IPS DF 19.7 (cell line): ENCODE measurements around the gene SPEF1.
"Not testable (repeated sequence)": the region's sequence is repeated elsewhere in the genome, so short reads cannot be mapped to it uniquely, and the experiment has no call there.

Source experiments
- DNase-seq: peaks from one replicate; pipeline ENCODE4 v3.0.0-alpha.2; 2013; ENCODE audit warnings: low read depth, low spot score

SPEF1 gene

DNA sequence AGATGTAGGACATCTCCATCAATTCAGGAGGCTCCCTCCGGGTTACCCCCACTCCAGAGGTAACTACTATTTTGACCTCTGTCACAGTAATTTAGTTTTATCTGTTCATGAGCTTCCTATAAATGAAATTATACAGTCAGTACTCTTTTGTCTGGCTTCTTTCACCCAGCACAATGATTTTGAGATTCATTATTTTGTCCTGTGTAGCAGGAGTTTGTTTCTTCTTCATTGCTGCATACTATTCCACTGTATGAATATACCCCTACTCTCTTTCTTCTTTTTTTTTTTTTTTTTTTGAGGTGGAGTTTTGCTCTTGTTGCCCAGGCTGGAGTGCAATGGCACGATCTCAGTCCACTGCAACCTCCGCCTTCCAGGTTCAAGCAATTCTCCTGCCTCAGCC, 27.3 kb upstream of the SPEF1 start:
- DNase-seq, result no peak

DNA sequence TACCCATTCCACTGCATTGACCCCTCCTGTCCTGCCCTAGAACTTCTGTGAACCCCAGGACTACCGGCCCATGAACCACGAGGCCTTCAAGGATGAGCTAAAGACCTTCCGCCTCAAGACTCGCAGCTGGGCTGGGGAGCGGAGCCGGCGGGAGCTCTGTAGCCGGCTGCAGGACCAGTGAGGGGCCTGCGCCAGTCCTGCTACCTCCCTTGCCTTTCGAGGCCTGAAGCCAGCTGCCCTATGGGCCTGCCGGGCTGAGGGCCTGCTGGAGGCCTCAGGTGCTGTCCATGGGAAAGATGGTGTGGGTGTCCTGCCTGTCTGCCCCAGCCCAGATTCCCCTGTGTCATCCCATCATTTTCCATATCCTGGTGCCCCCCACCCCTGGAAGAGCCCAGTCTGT, 23.5 kb upstream of the SPEF1 start:
- no peak for DNase-seq

DNA sequence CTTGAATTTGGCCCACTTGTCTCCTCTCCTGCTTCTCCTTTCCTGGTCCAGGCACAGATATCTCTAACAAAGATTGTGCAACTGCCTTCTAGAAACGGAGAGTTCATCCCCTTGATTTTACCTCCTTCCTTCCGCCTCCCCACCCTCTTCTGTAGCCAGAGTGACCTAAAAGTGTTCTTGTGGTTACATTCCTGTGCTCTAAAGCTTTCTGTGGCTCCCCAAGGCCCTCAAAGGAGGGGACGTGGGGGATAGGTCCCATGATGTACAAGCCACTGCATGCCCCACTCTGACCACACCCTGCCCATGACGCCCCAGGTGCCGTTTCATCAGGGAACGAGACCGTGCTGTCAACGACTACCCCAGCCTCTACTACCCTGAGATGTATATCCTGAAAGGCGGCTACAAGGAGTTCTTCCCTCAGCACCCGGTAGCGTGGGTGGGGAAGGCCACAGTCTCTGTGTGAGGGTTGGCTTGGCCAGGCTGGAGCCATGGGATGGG, 23.1 kb upstream of the SPEF1 start:
- DNase-seq, result no peak

DNA sequence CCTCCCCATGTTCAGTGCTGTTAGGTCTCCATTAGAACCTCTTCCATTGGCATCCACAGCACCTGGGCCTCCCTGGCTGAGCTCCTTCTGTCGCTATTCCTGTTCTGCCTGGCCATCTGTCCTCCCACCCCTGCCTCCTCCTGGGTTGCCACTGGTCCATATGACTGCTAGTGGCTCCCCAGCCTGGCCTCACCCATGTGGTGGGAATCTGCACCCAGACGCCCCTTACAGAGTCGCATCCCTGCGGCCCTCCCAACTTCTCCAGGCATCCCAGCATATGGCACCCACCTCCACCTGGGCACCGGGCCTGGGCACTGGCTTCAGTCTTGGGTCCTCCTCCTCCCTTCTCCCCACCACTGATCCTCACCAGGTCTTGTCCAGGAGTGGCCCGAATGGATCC, 22.6 kb upstream of the SPEF1 start:
- DNase-seq, result no peak

DNA sequence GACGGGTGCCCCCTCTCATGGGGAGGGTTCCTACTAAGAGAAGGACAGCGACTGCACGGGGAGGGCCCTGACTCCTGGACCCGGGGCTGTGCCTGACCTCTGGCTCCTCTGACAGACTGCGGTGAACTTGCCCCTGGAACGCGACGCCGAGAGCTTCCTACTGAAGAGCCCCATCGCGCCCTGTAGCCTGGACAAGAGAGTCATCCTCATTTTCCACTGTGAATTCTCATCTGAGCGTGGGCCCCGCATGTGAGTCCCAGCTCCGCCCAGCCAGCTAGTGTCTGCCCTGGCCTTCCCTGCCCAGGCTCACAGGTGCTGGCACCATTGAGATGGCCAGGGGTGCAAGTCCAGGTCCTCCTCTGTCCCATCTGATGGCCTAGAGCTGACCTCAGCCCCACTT, 22.0 kb upstream of the SPEF1 start:
- DNase-seq, result no peak

DNA sequence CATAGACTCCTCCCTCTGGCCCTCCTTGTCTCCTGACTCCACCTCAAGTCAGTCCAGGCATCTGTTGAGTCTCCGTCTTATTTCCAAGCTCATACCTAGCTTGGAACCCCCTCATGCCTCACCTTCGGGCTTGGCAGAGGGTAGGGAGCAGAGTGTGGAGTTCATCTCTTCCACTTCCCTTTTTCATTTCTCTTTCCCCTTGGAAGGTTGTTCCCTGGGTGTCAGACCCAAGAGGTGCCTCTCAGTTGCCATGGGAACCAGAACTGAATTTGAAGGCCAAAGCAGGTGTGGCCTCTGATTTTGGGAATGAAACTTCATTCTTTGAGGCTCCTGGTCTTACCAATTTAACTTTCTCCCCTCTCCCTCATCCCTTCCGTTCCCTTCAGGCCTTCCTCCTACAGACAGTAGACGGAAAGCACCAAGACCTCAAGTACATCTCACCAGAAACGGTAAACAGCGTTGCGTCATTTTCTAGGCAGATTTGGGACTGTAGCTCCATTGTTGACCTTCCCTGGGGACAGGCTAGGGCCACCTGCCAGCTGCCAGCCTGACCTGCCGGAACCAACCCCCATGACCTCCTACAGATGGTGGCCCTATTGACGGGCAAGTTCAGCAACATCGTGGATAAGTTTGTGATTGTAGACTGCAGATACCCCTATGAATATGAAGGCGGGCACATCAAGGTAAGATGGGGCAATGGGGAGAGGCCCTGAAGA, 21.4 kb upstream of the SPEF1 start:
- DNase-seq, result no peak

DNA sequence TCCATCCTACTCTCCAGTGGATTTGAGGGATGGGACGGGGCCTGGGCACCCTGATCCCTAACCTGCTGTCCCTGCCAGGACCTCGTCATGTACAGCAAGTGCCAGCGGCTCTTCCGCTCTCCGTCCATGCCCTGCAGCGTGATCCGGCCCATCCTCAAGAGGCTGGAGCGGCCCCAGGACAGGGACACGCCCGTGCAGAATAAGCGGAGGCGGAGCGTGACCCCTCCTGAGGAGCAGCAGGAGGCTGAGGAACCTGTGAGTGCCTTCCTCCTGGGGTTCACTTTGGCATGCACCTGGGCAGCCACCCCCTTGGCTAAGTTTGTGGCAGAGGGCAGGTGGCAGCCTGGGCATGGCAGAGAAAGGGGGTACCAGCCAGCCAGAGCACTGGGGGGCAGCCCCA, 20.6 kb upstream of the SPEF1 start:
- no peak for DNase-seq

DNA sequence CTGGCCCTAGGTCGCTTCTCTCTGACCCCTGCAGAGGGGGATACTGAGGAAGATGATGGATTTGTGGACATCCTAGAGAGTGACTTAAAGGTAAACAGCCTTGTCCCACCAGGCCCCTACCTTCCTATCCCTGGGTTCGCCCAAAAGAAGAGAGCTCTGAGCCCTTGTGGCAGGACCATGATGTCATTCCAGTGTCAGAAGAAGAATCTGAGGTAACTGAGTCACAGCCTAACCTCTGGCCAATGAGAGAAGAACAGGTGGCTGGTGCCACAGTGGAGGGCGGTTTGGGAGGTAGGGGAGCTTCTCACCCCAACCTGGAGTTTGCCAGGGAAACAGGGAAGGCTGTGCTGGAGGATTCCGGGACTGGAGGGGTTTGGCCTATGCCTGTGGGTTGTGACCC, 20.1 kb upstream of the SPEF1 start:
- no peak for DNase-seq

DNA sequence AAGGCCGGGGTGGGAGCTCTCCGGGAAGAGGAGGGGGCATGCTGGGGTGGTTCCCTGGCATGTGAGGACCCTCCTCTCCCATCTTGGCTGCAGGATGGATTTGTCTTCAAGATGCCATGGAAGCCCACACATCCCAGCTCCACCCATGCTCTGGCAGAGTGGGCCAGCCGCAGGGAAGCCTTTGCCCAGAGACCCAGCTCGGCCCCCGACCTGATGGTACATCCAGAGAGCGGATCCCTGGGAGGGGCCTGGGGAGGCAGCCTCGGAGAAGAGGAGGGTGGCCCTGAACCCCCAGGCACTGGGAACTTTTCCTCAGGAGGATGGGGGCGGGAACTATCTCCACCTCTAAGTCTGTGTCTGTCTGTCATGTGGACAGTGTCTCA, 19.6 kb upstream of the SPEF1 start:
- no peak for DNase-seq

DNA sequence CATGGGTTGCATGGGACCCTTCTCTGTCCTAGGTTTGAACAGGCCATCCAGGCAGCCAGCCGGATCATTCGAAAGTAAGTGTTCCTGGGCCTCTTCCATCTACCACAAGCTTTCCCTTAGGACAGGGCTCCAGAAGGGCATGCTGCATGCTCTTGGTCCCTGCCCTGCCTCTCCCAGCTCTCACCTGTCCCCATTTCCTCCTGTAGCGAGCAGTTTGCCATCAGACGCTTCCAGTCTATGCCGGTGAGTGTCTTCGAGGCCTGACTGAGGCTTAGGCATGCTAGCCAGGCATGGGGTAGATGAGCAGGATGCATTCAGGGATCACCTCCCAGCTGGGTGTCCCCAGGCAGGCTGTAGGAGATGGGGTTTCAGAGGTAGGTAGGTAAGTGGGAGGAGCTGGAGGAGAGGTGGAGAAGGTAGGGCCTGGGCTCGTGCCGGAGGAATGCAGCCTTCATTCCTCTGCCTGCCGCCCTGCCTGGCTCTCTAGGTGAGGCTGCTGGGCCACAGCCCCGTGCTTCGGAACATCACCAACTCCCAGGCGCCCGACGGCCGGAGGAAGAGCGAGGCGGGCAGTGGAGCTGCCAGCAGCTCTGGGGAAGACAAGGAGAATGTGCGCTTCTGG, 19.1 kb upstream of the SPEF1 start:
- DNase-seq, result peak; percentile 63

DNA sequence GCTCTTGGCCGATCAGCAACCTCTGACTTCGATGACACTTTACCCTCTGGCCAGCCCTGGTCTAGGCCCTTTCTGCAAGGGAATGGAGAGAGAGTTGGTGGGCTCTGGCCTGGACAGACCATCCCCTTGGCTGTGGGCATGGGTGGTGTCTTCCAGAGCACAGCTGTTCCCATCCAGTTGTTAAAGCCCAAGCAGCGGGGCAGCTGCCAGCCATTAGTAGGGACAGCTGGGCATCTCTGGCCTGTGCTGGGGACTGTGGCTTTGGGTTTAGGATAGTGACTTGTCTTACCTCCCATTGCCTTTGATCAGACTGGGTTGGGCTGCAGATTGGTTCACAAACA, 17.6 kb upstream of the SPEF1 start:
- DNase-seq, result no peak

DNA sequence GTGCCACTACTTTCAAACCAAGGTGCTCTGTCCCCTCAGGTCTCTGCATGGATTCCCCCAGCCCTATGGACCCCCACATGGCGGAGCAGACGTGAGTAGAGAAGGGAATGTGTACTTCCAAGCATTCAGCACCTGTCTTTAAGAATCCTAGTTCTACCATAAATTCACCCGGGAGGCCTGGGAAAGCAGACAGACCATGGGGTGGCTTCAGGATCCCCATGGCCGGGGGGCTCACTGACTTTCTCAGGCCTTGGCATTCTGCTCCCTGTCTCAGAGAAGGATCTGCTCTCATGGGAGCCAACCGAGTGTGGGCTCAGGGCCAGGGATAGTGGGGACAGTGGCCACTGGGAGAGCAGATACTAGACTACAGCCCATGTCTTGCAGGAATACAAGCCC, 17.1 kb upstream of the SPEF1 start:
- no peak for DNase-seq

DNA sequence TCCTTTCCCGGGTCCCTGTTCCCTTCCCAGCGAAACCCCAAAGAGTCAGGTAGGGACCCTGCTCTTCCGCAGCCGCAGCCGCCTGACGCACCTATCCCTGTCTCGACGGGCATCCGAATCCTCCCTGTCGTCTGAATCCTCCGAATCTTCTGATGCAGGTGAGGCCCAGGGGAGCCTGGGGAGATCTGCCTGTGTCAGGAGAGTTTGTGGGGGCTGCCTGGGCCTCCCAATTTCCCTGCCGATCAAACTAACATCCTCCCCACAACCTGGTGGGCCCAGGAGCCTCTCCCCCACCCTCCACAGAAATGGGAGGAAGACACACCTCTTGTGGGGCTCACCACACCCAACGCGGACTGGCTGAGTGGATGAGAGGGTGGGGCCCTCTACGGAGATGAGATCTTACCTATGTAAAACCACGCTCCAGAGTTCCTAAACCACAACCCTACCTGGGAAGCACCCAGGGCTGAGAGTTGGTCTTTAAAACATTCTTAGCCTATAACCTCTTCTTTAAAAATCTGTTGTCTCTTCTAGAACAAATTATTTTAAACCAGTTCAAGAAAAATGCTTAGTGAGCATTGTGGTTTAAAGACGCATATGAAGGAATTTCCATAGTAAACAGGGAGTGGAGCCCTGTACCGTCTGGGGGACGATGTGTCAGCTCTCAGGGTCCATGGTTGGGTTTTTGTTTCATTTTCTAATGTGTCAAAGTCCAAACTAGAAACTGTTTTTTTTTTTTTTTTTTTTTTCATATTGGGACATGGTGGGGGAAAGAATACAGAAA, 16.5 kb upstream of the SPEF1 start:
- DNase-seq, result no peak

DNA sequence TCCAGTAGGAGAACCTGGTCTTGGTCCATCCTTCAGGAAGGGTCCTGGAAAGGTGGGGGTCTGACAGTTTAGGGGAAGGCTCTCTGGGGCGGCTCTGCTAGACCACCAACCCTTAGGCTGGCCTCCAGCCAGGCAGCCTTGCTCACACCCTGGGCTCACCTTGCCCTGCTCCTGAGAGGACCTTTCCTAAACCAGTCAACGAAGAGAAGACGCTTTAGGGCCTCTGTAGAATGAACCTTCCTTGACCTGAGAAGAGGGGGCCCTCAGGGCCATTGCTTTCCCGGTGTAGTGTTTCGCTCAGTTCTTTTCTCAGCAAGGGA, 15.9 kb upstream of the SPEF1 start:
- no peak for DNase-seq

DNA sequence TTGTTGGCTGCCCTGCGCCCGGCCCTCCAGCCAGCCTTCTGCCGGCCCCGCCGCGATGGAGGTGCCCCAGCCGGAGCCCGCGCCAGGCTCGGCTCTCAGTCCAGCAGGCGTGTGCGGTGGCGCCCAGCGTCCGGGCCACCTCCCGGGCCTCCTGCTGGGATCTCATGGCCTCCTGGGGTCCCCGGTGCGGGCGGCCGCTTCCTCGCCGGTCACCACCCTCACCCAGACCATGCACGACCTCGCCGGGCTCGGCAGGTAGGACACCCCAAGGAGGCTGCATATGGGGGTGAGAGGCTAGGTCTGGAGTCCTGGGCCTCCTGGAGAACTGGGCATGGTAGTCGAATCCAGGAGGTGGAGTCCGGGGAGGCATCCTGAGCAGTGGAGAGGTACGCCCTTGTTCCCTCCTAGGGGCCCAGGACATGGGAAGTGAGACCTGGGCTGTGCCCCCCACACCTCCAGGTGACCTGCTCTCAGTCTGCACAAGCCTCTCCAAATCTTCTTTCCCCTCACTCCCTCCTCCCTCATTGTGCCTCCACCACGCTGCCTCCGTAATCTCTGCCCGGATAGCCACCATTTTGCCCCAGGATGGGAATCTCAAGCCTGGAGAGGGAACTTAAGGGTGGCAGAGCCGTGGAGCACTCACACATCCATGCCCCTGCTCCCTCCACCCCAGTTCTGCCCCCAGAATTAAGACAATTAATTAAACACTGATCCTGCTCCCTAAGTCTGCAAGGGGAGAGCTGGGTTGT, 15.4 kb upstream of the SPEF1 start:
- no peak for DNase-seq

DNA sequence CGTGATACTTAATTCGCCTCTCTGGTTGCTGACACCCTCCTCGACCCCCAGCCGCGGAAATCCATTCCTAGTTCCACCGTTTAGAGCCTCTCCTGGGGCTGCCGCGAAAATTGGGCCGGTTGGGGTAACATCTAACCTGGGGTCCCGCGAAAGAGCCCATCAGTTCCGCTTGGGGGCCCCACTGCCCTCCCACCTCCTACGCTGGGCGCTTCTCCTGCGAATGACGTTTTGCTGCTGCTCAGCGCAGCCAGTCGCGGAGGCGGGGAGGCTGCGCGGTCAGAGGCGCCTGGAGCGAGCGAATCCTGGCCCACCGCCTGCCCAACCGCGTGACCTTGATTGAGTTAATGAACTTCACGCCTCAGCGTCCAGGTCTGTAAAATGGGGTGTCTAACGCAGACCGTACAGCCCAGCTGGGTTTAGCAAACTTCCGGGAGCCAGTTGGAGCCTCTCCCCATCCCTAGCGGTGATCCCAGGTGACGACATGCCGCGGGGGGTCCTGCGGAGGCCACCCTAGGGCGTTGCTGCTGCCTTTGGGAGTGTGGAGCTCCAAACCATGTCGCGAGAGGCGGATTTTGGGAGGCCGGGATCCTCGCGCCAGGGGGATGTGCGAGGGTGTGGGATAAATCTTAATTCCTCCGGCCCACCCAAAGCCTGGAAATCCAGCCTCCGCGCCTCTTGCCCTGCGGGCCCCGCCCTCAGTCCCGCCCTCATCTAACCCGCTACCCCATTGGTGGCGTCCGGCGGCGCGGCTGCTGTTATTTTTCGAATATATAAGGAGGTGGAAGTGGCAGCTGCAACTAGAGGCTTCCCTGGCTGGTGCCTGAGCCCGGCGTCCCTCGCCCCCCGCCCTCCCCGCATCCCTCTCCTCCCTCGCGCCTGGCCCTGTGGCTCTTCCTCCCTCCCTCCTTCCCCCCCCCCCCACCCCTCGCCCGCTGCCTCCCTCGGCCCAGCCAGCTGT, 14.5 kb upstream of the SPEF1 start, which contains the start of gene CDC25B:
Gene CDC25B (plus strand): TSS at position 800 of the 958 bp plus-strand sequence. CDS start 222 bp downstream, outside the sequence.
- peak; percentile 54 for DNase-seq

DNA sequence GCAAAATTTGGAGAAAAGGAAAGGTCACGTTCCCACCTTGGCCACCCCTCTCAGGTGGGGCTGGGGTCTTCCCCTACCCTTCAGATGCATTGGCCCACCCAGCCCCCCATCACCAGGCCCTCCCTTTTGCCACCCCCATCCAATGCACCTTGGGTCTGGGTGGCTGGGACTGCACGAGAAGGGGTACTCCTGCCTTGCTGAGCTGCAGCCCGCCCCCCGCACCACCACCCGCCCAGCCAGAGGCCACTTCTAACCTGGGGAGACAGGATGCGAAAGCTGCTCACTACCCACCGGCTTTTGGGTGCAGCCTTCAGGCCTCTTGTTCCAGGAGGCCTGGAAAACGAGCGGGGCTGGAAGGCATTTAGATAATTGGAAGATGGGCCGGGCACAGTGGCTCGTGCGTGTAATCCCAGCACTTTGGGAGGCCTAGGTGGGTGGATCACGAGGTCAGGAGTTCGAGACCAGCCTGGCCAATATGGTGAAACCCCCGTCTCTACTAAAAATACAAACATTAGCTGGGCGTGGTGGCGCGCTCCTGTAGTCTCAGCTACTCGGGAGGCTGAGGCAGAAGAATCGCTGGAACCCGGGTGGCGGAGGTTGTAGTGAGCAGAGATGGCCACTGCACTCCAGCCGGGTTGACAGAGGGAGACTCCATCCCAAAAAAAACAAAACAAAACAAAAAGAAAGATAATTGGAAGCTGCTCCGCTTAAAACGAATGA, 13.6 kb upstream of the SPEF1 start:
- DNase-seq, result no peak

DNA sequence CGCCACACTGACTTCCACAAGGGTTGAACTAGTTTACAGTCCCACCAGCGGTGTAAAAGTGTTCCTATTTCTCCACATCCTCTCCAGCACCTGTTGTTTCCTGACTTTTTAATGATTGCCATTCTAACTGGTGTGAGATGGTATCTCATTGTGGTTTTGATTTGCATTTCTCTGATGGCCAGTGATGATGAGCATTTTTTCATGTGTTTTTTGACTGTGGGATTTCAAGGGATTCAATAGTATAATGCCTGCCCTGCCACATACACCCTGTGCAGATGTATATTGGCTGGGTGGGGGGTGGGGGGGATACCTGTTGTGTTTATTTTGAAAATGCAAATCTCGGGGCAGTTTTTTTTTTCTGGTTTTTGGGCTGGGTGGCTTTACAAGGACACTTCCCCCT, 12.9 kb upstream of the SPEF1 start:
- DNase-seq, result not testable (repeated sequence)

DNA sequence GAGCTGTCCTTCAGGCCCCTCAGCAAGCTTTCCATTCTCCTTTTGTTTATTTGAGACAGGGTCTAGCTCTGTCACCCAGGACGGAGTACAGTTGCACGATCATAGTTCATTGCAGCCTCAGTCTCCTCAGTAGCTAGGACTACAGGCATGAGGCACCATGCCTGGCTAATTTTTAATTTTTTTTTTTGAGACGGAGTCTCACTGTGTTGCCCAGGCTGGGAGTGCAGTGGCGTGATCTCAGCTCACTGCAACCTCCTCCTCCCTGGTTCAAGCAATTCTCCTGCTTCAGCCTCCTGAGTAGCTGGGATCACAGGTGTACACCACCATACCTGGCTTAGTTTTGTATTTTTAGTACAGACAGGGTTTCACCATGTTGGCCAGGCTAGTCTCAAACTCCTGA, 8.0 kb upstream of the SPEF1 start:
- not testable (repeated sequence) for DNase-seq

DNA sequence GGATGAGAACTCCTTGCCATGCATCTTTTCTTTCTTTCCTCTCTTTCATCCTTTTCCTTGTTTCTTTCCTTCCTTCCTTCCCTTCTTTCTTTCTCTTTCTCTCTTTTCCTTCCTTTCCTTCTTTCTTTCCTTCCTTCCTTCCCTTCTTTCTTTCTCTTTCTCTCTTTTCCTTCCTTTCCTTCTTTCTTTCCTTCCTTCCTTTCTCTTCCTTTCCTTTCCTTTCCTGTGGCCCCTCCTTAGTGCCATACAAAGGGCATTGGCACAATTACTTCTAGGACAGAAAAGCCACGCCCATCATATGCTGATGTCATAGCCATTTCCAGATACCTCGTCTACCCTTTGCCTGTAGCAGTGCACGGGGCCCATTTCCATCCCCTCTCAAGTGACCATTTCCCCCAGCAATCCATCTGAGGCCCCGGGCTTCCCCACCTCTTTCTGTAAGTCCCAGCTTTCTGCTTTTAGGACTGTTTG, 7.5 kb upstream of the SPEF1 start:
- DNase-seq, result no peak
